WTC11 (cell line): ENCODE results near the gene TNXB. TPM values are rescaled to one million over a fixed set of nuclear protein-coding genes. Genes with fewer than 3 reads are reported as not detected.

ENCODE experiments used
- ATAC-seq: fragments of 200-7000 bp; cut with Tn5 transposase; 2 replicates; pipeline ENCODE4 v1.10.0; 2021; ENCODE audit warnings: mild to moderate bottlenecking, moderate library complexity
- CTCF ChIA-PET: fragments of 300-600 bp; sonication (Branson Sonifier 250); formaldehyde crosslinking; loops from one replicate; lab custom pipeline; 2021; ENCODE audit warnings: antibody characterized with exemption; lab: Charles Lee
- POLR2A ChIA-PET: fragments of 350-600 bp; sonication (Branson Sonifier 250); formaldehyde crosslinking; loops from one replicate; lab custom pipeline; 2021; ENCODE audit warnings: antibody characterized with exemption; lab: Charles Lee
- DNase-seq: peaks from one replicate; pipeline ENCODE4 v3.0.0; 2021; ENCODE audit warnings: low spot score
- H3K27ac Mint-ChIP-seq: 2 replicates; pipeline ENCODE4 v1.8.0; 2021; ENCODE audit warnings: mixed read lengths
- H3K27me3 Mint-ChIP-seq: 2 replicates; pipeline ENCODE4 v1.8.0; 2021; ENCODE audit warnings: low read depth, mild to moderate bottlenecking, moderate library complexity, mixed read lengths
- H3K36me3 Mint-ChIP-seq: 2 replicates; pipeline ENCODE4 v1.8.0; 2021; ENCODE audit warnings: mixed read lengths
- H3K4me1 Mint-ChIP-seq: 2 replicates; pipeline ENCODE4 v1.8.0; 2022; ENCODE audit warnings: mixed read lengths
- H3K4me3 Mint-ChIP-seq: 2 replicates; pipeline ENCODE4 v1.8.0; 2021; ENCODE audit warnings: mild to moderate bottlenecking, moderate library complexity, mixed read lengths
- H3K9me3 Mint-ChIP-seq: 2 replicates; pipeline ENCODE4 v1.8.0; 2021; ENCODE audit warnings: mixed read lengths
- CREB1 ChIP-seq: sonication (generic); formaldehyde crosslinking; IDR thresholded peaks from 2 replicates; pipeline ENCODE4 v1.8.0; 2023; ENCODE audit warnings: mild to moderate bottlenecking, missing genetic modification reagents
- ESRRA ChIP-seq: sonication (generic); formaldehyde crosslinking; IDR thresholded peaks from 2 replicates; pipeline ENCODE4 v1.8.1; 2022; ENCODE audit warnings: mild to moderate bottlenecking, missing genetic modification reagents, borderline replicate concordance
- MXD4 ChIP-seq: fragments of 250-450 bp; sonication (Bioruptor Pico); IDR thresholded peaks from 2 replicates; pipeline ENCODE4 v1.8.0; 2021; ENCODE audit warnings: mild to moderate bottlenecking, moderate library complexity, borderline replicate concordance
- PRRX2 ChIP-seq: fragments of 250-450 bp; sonication (Bioruptor Pico); IDR thresholded peaks from 2 replicates; pipeline ENCODE4 v1.8.0; 2021; ENCODE audit warnings: mild to moderate bottlenecking
- SP1 ChIP-seq: sonication (generic); formaldehyde crosslinking; conservative IDR thresholded peaks from 2 replicates; pipeline ENCODE4 v1.8.1; 2022; ENCODE audit warnings: missing genetic modification reagents
- ZNF396 ChIP-seq: fragments of 250-450 bp; sonication (Bioruptor Pico); IDR thresholded peaks from 2 replicates; pipeline ENCODE4 v1.8.0; 2021; ENCODE audit warnings: mild to moderate bottlenecking, moderate library complexity, borderline replicate concordance
- ZNF423 ChIP-seq: fragments of 250-450 bp; sonication (Bioruptor Pico); IDR thresholded peaks from 2 replicates; pipeline ENCODE4 v2.1.2; 2022; ENCODE audit warnings: mild to moderate bottlenecking, moderate library complexity
- ZNF671 ChIP-seq: fragments of 250-450 bp; sonication (Bioruptor Pico); IDR thresholded peaks from 2 replicates; pipeline ENCODE4 v1.8.0; 2021; ENCODE audit warnings: mild to moderate bottlenecking
- total RNA-seq: library from RNA; stranded (reverse); gene quantifications from 3 replicates; pipeline ENCODE4 v1.2.3, GENCODE V29; 2021
- TF ChIP-seq, protein P1 (sequence below): sonication (generic); formaldehyde crosslinking; IDR thresholded peaks from 2 replicates; pipeline ENCODE4 v1.8.1; 2022; ENCODE audit warnings: low read depth, missing genetic modification reagents, borderline replicate concordance
- TF ChIP-seq, protein P2 (sequence below): sonication (generic); formaldehyde crosslinking; IDR thresholded peaks from 2 replicates; pipeline ENCODE4 v1.8.0; 2022; ENCODE audit warnings: mild to moderate bottlenecking, missing genetic modification reagents
- TF ChIP-seq, protein P3 (sequence below): sonication (generic); formaldehyde crosslinking; IDR thresholded peaks from 2 replicates; pipeline ENCODE4 v1.8.1; 2022; ENCODE audit warnings: missing genetic modification reagents, borderline replicate concordance
- TF ChIP-seq, protein P4 (sequence below): sonication (generic); formaldehyde crosslinking; IDR thresholded peaks from 2 replicates; pipeline ENCODE4 v1.8.1; 2023; ENCODE audit warnings: mild to moderate bottlenecking, missing genetic modification reagents, borderline replicate concordance
- TF ChIP-seq, protein P5 (sequence below): sonication (generic); formaldehyde crosslinking; IDR thresholded peaks from 2 replicates; pipeline ENCODE4 v1.8.1; 2023; ENCODE audit warnings: mild to moderate bottlenecking, missing genetic modification reagents
- TF ChIP-seq, protein P6 (sequence below): fragments of 200-600 bp; IDR thresholded peaks from 2 replicates; pipeline ENCODE4 v1.8.0; 2022; ENCODE audit warnings: antibody characterized with exemption

The TNXB gene
- total RNA-seq, 1 experiment from 2014 or later: 6.4 TPM

DNA sequence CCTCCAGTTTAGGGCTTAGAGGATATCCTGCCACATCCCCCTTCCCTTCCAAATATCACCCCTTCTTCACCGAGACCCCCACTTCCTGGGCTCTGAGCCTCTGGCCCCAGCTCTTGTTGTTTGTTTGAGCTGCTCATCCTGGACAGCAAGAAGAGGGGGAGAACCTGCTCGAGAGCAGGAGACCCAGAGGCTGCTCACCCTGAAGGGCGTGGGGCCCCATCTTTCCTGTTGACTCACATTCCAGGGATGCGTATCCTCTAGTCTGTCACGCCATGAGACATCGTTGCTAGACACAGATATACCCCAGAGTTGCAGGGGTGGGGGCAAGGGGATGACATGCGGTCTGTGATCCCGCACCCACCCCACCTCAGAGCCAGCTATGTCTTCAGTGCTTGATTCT is 5.7 kb upstream of the TNXB start (continued):
- TF ChIP-seq, protein P1, sequence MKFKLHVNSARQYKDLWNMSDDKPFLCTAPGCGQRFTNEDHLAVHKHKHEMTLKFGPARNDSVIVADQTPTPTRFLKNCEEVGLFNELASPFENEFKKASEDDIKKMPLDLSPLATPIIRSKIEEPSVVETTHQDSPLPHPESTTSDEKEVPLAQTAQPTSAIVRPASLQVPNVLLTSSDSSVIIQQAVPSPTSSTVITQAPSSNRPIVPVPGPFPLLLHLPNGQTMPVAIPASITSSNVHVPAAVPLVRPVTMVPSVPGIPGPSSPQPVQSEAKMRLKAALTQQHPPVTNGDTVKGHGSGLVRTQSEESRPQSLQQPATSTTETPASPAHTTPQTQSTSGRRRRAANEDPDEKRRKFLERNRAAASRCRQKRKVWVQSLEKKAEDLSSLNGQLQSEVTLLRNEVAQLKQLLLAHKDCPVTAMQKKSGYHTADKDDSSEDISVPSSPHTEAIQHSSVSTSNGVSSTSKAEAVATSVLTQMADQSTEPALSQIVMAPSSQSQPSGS: no peak

DNA sequence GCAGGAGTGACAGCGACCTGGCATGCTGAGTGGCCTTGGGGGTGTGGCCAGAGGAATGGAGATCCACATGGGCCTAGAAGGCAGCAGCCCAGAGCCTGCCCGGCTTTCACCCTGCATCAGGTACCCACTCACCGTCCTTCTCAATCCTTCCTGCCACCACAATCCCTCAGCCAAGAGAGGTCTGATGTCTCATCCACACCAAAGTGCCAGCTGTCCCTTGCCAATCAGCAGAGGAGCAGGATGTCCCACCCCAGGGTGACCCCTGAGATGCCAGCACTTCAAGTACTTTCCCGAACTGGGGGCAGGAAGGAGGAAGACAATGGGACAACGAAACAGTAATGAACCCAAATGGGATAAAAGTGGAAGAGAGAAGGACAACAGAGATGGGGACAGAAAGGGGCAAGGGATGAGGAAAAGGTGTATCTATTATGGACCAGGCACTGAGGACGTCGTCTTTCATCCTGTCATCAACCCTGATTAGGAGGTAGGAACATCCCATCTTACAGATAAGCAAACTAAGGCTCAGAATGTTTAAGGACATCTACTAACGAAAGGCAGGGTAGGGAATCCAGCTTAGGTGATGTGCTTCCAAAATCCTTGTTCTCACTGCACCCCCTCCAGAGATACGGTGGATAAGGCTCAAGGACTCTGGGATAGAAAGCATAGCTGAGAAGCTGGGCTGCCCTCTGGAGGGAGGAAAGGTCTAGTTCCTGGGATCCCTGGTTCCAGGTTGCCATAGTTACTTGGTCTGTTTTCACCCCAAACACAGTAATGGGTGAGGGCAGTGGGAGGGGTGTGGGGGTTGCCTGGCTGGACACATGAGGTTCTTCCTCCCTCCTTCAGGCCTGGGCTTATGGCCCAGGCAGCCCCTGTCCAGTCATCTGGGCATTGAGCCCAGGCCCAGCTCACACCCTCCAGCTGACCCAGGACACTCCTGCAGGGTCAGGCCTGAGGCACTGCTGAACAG is 4.5 kb upstream of the TNXB start:
- ATAC-seq: peak; percentile 66
- ChIA-PET POLR2A (no interaction called here), CTCF (interaction anchor here (0.7 to 6.3 kb wide), 5 partner anchors 15 to 67 kb away, joined by 3 to 38 read pairs (median 6); partner anchors contain the start of gene ATF6B)
- H3K4me1 Mint-ChIP-seq: peaks cover 8% of the 10 kb centered on the region
- DNase-seq: peak; percentile 70
- H3K27me3 Mint-ChIP-seq: peaks cover 5% of the 10 kb centered on the region
- no peaks in the 10 kb centered on the region for H3K9me3 Mint-ChIP-seq
- TF ChIP-seq SP1 (no peak), ESRRA (CRISPR knock-in tag) (no peak)
- TF ChIP-seq, protein P2, sequence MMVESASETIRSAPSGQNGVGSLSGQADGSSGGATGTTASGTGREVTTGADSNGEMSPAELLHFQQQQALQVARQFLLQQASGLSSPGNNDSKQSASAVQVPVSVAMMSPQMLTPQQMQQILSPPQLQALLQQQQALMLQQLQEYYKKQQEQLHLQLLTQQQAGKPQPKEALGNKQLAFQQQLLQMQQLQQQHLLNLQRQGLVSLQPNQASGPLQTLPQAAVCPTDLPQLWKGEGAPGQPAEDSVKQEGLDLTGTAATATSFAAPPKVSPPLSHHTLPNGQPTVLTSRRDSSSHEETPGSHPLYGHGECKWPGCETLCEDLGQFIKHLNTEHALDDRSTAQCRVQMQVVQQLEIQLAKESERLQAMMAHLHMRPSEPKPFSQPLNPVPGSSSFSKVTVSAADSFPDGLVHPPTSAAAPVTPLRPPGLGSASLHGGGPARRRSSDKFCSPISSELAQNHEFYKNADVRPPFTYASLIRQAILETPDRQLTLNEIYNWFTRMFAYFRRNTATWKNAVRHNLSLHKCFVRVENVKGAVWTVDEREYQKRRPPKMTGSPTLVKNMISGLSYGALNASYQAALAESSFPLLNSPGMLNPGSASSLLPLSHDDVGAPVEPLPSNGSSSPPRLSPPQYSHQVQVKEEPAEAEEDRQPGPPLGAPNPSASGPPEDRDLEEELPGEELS (CRISPR knock-in tag): no peak
- no peak overlapping the region for H3K4me3 Mint-ChIP-seq
- 0 out of 2 replicates have a peak overlapping the region, but pooled peaks have one; percentile 27 for H3K27ac Mint-ChIP-seq
- H3K36me3 Mint-ChIP-seq: peaks cover 10% of the 10 kb centered on the region; the same call in 1 of the 2 replicates

DNA sequence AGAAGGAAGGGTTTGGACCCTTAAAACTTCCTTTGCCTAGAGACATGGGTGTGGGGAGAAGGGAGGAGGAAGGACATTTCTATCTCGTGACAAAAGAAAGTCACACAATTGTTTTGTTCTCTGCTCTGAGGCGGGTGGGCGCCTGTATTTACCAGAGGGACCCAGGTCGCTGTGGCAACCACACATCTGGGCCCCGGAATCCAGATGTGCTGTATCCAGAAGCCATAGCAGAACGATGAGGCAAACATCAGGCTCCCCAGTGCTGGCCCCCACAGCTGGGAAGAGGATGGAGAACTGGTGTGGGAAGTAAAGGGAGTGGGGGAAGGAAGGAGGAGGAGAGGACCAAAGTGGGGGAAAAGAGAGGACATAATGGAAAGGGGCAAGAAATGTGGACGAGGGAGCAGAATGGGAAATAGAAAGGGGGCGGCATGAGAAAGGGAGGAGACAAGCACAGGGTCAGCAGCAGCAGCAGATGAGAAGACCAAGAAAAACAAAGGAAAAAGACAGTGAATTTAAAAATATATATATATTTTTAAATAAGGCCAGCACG is 3.4 kb upstream of the TNXB start:
- Mint-ChIP-seq H3K27me3 (peaks cover 12% of the 10 kb centered on the region), H3K4me1 (peaks cover 20% of the 10 kb centered on the region), H3K4me3 (no peak overlapping the region), H3K27ac (no peak overlapping the region), H3K9me3 (no peaks in the 10 kb centered on the region), H3K36me3 (peaks cover 7% of the 10 kb centered on the region; the same call in 1 of the 2 replicates)
- POLR2A ChIA-PET: no interaction called here
- DNase-seq: no peak
- TF ChIP-seq, protein P3, sequence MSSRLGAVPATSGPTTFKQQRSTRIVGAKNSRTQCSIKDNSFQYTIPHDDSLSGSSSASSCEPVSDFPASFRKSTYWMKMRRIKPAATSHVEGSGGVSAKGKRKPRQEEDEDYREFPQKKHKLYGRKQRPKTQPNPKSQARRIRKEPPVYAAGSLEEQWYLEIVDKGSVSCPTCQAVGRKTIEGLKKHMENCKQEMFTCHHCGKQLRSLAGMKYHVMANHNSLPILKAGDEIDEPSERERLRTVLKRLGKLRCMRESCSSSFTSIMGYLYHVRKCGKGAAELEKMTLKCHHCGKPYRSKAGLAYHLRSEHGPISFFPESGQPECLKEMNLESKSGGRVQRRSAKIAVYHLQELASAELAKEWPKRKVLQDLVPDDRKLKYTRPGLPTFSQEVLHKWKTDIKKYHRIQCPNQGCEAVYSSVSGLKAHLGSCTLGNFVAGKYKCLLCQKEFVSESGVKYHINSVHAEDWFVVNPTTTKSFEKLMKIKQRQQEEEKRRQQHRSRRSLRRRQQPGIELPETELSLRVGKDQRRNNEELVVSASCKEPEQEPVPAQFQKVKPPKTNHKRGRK (CRISPR knock-in tag): no peak
- TF ChIP-seq ZNF671 (CRISPR knock-in tag) (no peak), PRRX2 (CRISPR knock-in tag) (no peak), ZNF423 (CRISPR knock-in tag) (no peak), CREB1 (CRISPR knock-in tag) (no peak), MXD4 (no peak), ZNF396 (CRISPR knock-in tag) (no peak)
- TF ChIP-seq, protein P4, sequence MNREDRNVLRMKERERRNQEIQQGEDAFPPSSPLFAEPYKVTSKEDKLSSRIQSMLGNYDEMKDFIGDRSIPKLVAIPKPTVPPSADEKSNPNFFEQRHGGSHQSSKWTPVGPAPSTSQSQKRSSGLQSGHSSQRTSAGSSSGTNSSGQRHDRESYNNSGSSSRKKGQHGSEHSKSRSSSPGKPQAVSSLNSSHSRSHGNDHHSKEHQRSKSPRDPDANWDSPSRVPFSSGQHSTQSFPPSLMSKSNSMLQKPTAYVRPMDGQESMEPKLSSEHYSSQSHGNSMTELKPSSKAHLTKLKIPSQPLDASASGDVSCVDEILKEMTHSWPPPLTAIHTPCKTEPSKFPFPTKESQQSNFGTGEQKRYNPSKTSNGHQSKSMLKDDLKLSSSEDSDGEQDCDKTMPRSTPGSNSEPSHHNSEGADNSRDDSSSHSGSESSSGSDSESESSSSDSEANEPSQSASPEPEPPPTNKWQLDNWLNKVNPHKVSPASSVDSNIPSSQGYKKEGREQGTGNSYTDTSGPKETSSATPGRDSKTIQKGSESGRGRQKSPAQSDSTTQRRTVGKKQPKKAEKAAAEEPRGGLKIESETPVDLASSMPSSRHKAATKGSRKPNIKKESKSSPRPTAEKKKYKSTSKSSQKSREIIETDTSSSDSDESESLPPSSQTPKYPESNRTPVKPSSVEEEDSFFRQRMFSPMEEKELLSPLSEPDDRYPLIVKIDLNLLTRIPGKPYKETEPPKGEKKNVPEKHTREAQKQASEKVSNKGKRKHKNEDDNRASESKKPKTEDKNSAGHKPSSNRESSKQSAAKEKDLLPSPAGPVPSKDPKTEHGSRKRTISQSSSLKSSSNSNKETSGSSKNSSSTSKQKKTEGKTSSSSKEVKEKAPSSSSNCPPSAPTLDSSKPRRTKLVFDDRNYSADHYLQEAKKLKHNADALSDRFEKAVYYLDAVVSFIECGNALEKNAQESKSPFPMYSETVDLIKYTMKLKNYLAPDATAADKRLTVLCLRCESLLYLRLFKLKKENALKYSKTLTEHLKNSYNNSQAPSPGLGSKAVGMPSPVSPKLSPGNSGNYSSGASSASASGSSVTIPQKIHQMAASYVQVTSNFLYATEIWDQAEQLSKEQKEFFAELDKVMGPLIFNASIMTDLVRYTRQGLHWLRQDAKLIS (CRISPR knock-in tag): no peak
- TF ChIP-seq, protein P5, sequence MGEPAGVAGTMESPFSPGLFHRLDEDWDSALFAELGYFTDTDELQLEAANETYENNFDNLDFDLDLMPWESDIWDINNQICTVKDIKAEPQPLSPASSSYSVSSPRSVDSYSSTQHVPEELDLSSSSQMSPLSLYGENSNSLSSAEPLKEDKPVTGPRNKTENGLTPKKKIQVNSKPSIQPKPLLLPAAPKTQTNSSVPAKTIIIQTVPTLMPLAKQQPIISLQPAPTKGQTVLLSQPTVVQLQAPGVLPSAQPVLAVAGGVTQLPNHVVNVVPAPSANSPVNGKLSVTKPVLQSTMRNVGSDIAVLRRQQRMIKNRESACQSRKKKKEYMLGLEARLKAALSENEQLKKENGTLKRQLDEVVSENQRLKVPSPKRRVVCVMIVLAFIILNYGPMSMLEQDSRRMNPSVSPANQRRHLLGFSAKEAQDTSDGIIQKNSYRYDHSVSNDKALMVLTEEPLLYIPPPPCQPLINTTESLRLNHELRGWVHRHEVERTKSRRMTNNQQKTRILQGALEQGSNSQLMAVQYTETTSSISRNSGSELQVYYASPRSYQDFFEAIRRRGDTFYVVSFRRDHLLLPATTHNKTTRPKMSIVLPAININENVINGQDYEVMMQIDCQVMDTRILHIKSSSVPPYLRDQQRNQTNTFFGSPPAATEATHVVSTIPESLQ (CRISPR knock-in tag): no peak
- TF ChIP-seq, protein P6, sequence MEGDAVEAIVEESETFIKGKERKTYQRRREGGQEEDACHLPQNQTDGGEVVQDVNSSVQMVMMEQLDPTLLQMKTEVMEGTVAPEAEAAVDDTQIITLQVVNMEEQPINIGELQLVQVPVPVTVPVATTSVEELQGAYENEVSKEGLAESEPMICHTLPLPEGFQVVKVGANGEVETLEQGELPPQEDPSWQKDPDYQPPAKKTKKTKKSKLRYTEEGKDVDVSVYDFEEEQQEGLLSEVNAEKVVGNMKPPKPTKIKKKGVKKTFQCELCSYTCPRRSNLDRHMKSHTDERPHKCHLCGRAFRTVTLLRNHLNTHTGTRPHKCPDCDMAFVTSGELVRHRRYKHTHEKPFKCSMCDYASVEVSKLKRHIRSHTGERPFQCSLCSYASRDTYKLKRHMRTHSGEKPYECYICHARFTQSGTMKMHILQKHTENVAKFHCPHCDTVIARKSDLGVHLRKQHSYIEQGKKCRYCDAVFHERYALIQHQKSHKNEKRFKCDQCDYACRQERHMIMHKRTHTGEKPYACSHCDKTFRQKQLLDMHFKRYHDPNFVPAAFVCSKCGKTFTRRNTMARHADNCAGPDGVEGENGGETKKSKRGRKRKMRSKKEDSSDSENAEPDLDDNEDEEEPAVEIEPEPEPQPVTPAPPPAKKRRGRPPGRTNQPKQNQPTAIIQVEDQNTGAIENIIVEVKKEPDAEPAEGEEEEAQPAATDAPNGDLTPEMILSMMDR: no peak
- CTCF ChIA-PET: no interaction called here
- ATAC-seq: no peak
